ENCODE measurements around the gene INPP5A.

INPP5A gene

GRCh38 chr10:132645630-132646442 lies 108.2 kb downstream of the INPP5A start:
- no peak for DNase-seq (ENCODE audit: low read depth in 1 of 2, low spot score in 1 of 2)
- Histone ChIP-seq H3K27ac (replicated peaks) (no peak overlapping the region), H3K27me3 (ENCODE audit: insufficient read depth, poor library complexity, severe bottlenecking) (no peaks in the 10 kb centered on the region), H3K4me3 (replicated peaks; ENCODE audit: insufficient read depth, low read length) (no peak overlapping the region)
- no peak for TF ChIP-seq REST (IDR thresholded peaks at IDR 0.05; ENCODE audit: insufficient replicate concordance, low read depth)
- TF ChIP-seq GABPA (IDR thresholded peaks at IDR 0.05; ENCODE audit: low read depth), result no peak
- TF ChIP-seq SPI1 (IDR thresholded peaks at IDR 0.05; ENCODE audit: borderline replicate concordance, low read depth), result no peak
- TF ChIP-seq POLR2AphosphoS5 (IDR thresholded peaks at IDR 0.05; ENCODE audit: low read depth), result no peak
- no peak for TF ChIP-seq CTCF (IDR thresholded peaks at IDR 0.05; ENCODE audit: insufficient read depth, low read length)

GRCh38 chr10:132646443-132647097 lies 109.0 kb downstream of the INPP5A start:
- Histone ChIP-seq H3K4me3 (replicated peaks; ENCODE audit: insufficient read depth, low read length) (no peak overlapping the region), H3K27me3 (ENCODE audit: insufficient read depth, poor library complexity, severe bottlenecking) (no peaks in the 10 kb centered on the region), H3K27ac (replicated peaks) (no peak overlapping the region)
- DNase-seq (ENCODE audit: low read depth in 1 of 2, low spot score in 1 of 2), result no peak
- no peak for TF ChIP-seq REST (IDR thresholded peaks at IDR 0.05; ENCODE audit: insufficient replicate concordance, low read depth)
- TF ChIP-seq POLR2AphosphoS5 (IDR thresholded peaks at IDR 0.05; ENCODE audit: low read depth), result no peak
- TF ChIP-seq SPI1 (IDR thresholded peaks at IDR 0.05; ENCODE audit: borderline replicate concordance, low read depth), result no peak
- TF ChIP-seq CTCF (IDR thresholded peaks at IDR 0.05; ENCODE audit: insufficient read depth, low read length), result no peak
- TF ChIP-seq GABPA (IDR thresholded peaks at IDR 0.05; ENCODE audit: low read depth), result no peak

GRCh38 chr10:132647424-132647823 lies 109.8 kb downstream of the INPP5A start:
- no peak for TF ChIP-seq GABPA (IDR thresholded peaks at IDR 0.05; ENCODE audit: low read depth)
- no peak for TF ChIP-seq POLR2AphosphoS5 (IDR thresholded peaks at IDR 0.05; ENCODE audit: low read depth)
- TF ChIP-seq REST (IDR thresholded peaks at IDR 0.05; ENCODE audit: insufficient replicate concordance, low read depth), result no peak
- TF ChIP-seq SPI1 (IDR thresholded peaks at IDR 0.05; ENCODE audit: borderline replicate concordance, low read depth), result no peak
- Histone ChIP-seq H3K27me3 (ENCODE audit: insufficient read depth, poor library complexity, severe bottlenecking) (no peaks in the 10 kb centered on the region), H3K4me3 (replicated peaks; ENCODE audit: insufficient read depth, low read length) (no peak overlapping the region), H3K27ac (replicated peaks) (no peak overlapping the region)
- no peak for DNase-seq (ENCODE audit: low read depth in 1 of 2, low spot score in 1 of 2)
